Activated CD4-positive, alpha-beta memory T cell treated with anti-CD3 and anti-CD28 coated beads, Interleukin-2, amount 10 ng/mL, durations not matched to agents 7 days and 5 days (primary cell): Measurements from ENCODE around the gene IL17RC. TPM values are rescaled to one million over a fixed set of nuclear protein-coding genes. Genes with fewer than 3 reads are reported as not detected.
A peak's percentile ranks its signal among the peaks of the same experiment; 100 is the strongest.

Source experiments
- CTCF ChIA-PET: fragments of 350-600 bp; sonication (Branson Sonifier 250); formaldehyde crosslinking; loops from one replicate; lab custom pipeline; 2021; ENCODE audit warnings: antibody characterized with exemption, inconsistent platforms; lab: Charles Lee
- POLR2A ChIA-PET: fragments of 350-600 bp; sonication (Branson Sonifier 250); formaldehyde crosslinking; loops from one replicate; lab custom pipeline; 2021; ENCODE audit warnings: antibody characterized with exemption; lab: Charles Lee
- DNase-seq: peaks from one replicate; pipeline ENCODE4 v3.0.0-alpha.2; 2020
- H3K27ac Mint-ChIP-seq: one replicate; pipeline ENCODE4 v1.8.0; 2021; ENCODE audit warnings: mild to moderate bottlenecking, mixed read lengths
- H3K27me3 Mint-ChIP-seq: one replicate; pipeline ENCODE4 v1.8.0; 2021; ENCODE audit warnings: mixed read lengths
- H3K36me3 Mint-ChIP-seq: one replicate; pipeline ENCODE4 v1.8.0; 2021; ENCODE audit warnings: low read depth, mixed read lengths
- H3K4me1 Mint-ChIP-seq: one replicate; pipeline ENCODE4 v1.8.0; 2021; ENCODE audit warnings: mixed read lengths
- H3K4me3 Mint-ChIP-seq: one replicate; pipeline ENCODE4 v1.8.0; 2021; ENCODE audit warnings: mild to moderate bottlenecking, mixed read lengths
- H3K9me3 Mint-ChIP-seq: one replicate; pipeline ENCODE4 v1.8.0; 2021; ENCODE audit warnings: mixed read lengths
- total RNA-seq, 2 experiments: library from RNA; stranded (reverse); gene quantifications; one replicate each; pipeline ENCODE4 v1.2.3, GENCODE V29; 2021

IL17RC gene
- total RNA-seq, 2 experiments from 2014 or later = 0.23 to 0.45 TPM

DNA sequence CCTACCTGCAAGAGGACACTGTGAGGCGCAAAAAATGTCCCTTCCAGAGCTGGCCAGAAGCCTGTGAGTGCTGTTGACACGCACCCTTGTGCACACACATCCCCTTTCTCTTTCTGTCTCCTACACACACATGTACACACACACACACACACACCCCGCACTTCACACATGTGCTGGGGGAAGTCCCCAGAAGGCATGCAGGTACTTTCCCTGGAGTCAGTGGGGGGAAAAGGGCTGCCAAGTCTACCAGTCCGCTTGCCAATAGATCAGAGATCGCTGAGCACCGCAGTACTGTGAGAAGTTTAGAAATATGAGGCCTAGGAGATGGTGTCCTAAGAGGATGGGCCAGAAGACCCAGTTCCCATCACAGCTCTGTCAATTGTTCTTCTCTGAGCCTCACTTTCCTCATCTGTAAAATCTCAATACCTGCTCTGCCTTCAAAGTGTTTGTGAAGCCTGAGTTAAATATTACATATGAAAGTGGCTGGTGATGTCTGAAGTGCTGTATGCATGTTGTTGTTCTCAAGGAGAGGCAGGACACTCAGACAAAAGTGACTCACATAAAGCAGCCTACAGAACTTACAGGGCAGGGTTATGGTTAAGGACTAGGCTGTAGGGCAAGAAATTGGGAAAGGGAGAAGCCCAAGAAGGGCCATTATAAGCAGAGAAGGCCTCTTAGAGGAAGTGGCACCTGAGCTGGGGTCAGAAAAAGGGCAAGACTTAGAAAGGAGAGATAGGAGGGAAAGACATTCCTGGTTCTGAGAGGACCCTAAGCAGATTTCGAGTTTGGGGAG lies 7.5 kb upstream of the IL17RC start:
- peaks cover 4% of the 10 kb centered on the region for H3K36me3 Mint-ChIP-seq
- no peak for DNase-seq
- H3K27me3 Mint-ChIP-seq = peaks cover 10% of the 10 kb centered on the region
- no peak overlapping the region for H3K27ac Mint-ChIP-seq
- H3K4me1 Mint-ChIP-seq = peaks cover 14% of the 10 kb centered on the region
- peaks cover 3% of the 10 kb centered on the region for H3K9me3 Mint-ChIP-seq
- POLR2A ChIA-PET = interaction anchor here (1.1 kb wide), 1 partner anchor 16 kb away, joined by 3 read pairs; no protein-coding TSS in a partner anchor
- no peak overlapping the region for H3K4me3 Mint-ChIP-seq
- CTCF ChIA-PET = interaction anchor here (7.5 kb wide), 1 partner anchor 23 kb away, joined by 51 read pairs; the partner anchor contains the start of gene CRELD1

DNA sequence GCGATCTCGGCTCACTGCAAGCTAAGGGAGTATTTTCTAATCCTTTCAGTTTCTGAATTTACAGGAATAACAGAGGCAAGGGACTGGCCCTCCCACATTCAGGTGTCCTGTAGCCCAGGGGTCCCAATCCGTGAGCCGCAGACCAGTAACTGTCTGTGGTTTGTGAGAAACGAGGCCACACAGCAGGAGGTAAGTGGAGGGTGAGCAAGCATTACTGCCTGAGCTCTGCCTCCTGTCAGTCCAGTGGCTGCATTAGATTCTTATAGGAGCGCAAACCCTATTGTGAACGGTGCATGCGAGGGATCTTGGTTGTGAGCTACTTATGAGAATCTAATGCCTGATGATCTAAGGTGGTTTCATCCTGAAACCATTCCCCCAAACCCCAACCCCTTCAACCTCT lies 5.0 kb upstream of the IL17RC start:
- Mint-ChIP-seq H3K4me3 (no peak overlapping the region), H3K27me3 (peaks cover 14% of the 10 kb centered on the region), H3K36me3 (peaks cover 4% of the 10 kb centered on the region), H3K27ac (no peak overlapping the region), H3K9me3 (peaks cover 3% of the 10 kb centered on the region), H3K4me1 (peaks cover 22% of the 10 kb centered on the region)
- ChIA-PET POLR2A (interaction anchor here (0.7 to 3.7 kb wide), 5 partner anchors 9 to 161 kb away, joined by 3 to 27 read pairs (median 4); partner anchors contain the start of genes ARPC4, IL17RE, JAGN1 and TADA3), CTCF (interaction anchor here (1.0 to 7.5 kb wide), 4 partner anchors 10 to 35 kb away, joined by 3 to 51 read pairs (median 4); partner anchors contain the start of gene CRELD1)
- DNase-seq = no peak

- Mint-ChIP-seq H3K4me1 (peaks cover 22% of the 10 kb centered on the region), H3K27me3 (peaks cover 14% of the 10 kb centered on the region), H3K27ac (no peak overlapping the region), H3K36me3 (peaks cover 4% of the 10 kb centered on the region), H3K4me3 (no peak overlapping the region), H3K9me3 (peaks cover 3% of the 10 kb centered on the region)
- ChIA-PET POLR2A (interaction anchor here (0.7 to 3.8 kb wide), 6 partner anchors 10 to 161 kb away, joined by 3 to 27 read pairs (median 10); partner anchors contain the start of genes ARPC4, CRELD1, IL17RE and JAGN1), CTCF (interaction anchor here (1.0 to 7.5 kb wide), 4 partner anchors 10 to 34 kb away, joined by 3 to 51 read pairs (median 4); partner anchors contain the start of gene CRELD1)
- peak; percentile 28 for DNase-seq
These were observed 4.5 kb upstream of the IL17RC start for GRCh38 chr3:9912294-9912935.

DNA sequence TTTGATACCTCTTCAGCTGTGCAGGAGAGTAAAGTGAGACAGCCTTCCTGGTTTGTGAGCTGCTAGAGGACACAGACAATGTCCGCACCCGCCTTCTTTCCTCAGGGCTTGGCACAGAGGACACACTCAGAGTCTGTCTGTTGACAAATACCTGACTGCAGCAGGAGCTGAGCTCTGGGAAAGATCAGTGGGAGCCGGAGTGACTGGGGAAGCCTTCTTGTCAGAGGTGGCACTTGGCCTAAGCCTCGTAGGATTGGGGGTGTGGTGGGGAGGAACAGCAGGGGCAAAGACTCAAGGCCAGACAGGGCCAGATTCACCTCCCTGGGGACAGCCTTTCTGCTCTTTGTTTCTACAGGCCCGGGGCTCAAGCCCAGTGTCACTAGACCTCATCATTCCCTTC lies 3.3 kb upstream of the IL17RC start:
- peaks cover 14% of the 10 kb centered on the region for H3K27me3 Mint-ChIP-seq
- CTCF ChIA-PET = interaction anchor here (1.0 to 7.5 kb wide), 3 partner anchors 12 to 22 kb away, joined by 3 to 51 read pairs (median 3); partner anchors contain the start of gene CRELD1
- POLR2A ChIA-PET = interaction anchor here (0.5 to 3.8 kb wide), 4 partner anchors 11 to 49 kb away, joined by 3 to 27 read pairs (median 17); partner anchors contain the start of genes CRELD1, IL17RE and JAGN1
- no peak for DNase-seq
- peaks cover 22% of the 10 kb centered on the region for H3K4me1 Mint-ChIP-seq
- H3K4me3 Mint-ChIP-seq = no peak overlapping the region
- H3K36me3 Mint-ChIP-seq = peaks cover 4% of the 10 kb centered on the region
- H3K9me3 Mint-ChIP-seq = peaks cover 3% of the 10 kb centered on the region
- H3K27ac Mint-ChIP-seq = no peak overlapping the region

GRCh38 chr3:9914011-9914410 lies 2.9 kb upstream of the IL17RC start:
- peaks cover 14% of the 10 kb centered on the region for H3K27me3 Mint-ChIP-seq
- ChIA-PET CTCF (interaction anchor here (0.8 to 7.5 kb wide), 4 partner anchors 11 to 87 kb away, joined by 3 to 51 read pairs (median 3); partner anchors contain the start of gene CRELD1), POLR2A (interaction anchor here (0.5 to 3.8 kb wide), 4 partner anchors 11 to 49 kb away, joined by 3 to 27 read pairs (median 17); partner anchors contain the start of genes CRELD1, IL17RE and JAGN1)
- no peak overlapping the region for H3K4me3 Mint-ChIP-seq
- peaks cover 4% of the 10 kb centered on the region for H3K36me3 Mint-ChIP-seq
- DNase-seq = no peak
- peaks cover 3% of the 10 kb centered on the region for H3K9me3 Mint-ChIP-seq
- H3K27ac Mint-ChIP-seq = no peak overlapping the region
- H3K4me1 Mint-ChIP-seq = peaks cover 22% of the 10 kb centered on the region

DNA sequence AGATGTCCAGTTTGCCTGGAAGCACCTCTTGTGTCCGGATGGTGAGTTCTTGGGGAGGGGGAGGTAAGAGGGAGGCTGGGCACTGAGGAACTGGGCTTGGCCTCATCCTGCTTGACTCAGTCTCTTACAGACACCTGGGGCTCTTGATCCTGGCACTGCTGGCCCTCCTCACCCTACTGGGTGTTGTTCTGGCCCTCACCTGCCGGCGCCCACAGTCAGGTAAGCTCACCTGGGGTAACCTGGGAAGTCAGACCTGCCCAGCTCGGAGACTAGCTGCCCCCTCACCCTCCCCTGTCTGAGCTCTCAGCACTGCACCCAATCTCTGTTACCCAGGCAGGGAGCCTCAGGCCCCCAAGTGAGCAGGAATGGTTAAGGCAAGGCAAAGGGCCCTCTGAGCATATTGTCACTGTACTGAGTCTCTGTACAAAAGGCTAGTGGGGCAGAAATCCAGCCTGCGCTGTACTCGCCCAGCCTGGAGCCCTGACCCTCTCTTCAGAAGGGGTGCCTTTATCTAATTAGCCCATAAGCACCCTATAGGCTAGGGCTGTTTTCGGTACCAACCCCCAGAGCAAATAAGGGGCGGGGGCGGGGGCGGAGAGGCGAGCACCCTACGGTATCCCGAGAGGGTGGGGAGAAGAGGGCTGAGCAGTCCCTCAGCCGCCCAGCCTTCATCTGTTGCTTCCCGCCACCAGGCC lies 2.2 kb upstream of the IL17RC start:
- peaks cover 4% of the 10 kb centered on the region for H3K36me3 Mint-ChIP-seq
- CTCF ChIA-PET = interaction anchor here (0.8 to 7.5 kb wide), 3 partner anchors 17 to 88 kb away, joined by 3 to 51 read pairs (median 3); partner anchors contain the start of gene CRELD1
- POLR2A ChIA-PET = interaction anchor here (3.7 to 3.8 kb wide), 2 partner anchors 12 to 18 kb away, joined by 17 read pairs; partner anchors contain the start of genes CRELD1 and IL17RE
- H3K4me3 Mint-ChIP-seq = no peak overlapping the region
- H3K27ac Mint-ChIP-seq = no peak overlapping the region
- H3K27me3 Mint-ChIP-seq = peaks cover 14% of the 10 kb centered on the region
- no peak for DNase-seq
- H3K4me1 Mint-ChIP-seq = peaks cover 18% of the 10 kb centered on the region
- peaks cover 3% of the 10 kb centered on the region for H3K9me3 Mint-ChIP-seq

- peak; percentile 40 for DNase-seq
- Mint-ChIP-seq H3K36me3 (peaks cover 4% of the 10 kb centered on the region), H3K27ac (no peak overlapping the region), H3K9me3 (peaks cover 3% of the 10 kb centered on the region), H3K4me1 (peaks cover 17% of the 10 kb centered on the region), H3K27me3 (peaks cover 14% of the 10 kb centered on the region), H3K4me3 (peak overlapping the region; percentile 58)
- POLR2A ChIA-PET = interaction anchor here (1.0 to 3.8 kb wide), 4 partner anchors 18 to 123 kb away, joined by 3 to 17 read pairs (median 4); partner anchors contain the start of genes ARPC4, CRELD1, EMC3 and JAGN1
- CTCF ChIA-PET = interaction anchor here (7.5 kb wide), 1 partner anchor 17 kb away, joined by 51 read pairs; the partner anchor contains the start of gene CRELD1
These were observed 1.4 kb upstream of the IL17RC start for GRCh38 chr3:9915254-9916141.

GRCh38 chr3:9916346-9916733 lies 558 bp upstream of the IL17RC start:
- H3K4me1 Mint-ChIP-seq = peaks cover 17% of the 10 kb centered on the region
- peaks cover 4% of the 10 kb centered on the region for H3K36me3 Mint-ChIP-seq
- H3K27me3 Mint-ChIP-seq = peaks cover 14% of the 10 kb centered on the region
- ChIA-PET CTCF (interaction anchor here (7.5 kb wide), 1 partner anchor 16 kb away, joined by 51 read pairs; the partner anchor contains the start of gene CRELD1), POLR2A (interaction anchor here (1.5 to 3.8 kb wide), 4 partner anchors 16 to 124 kb away, joined by 4 to 17 read pairs (median 6); partner anchors contain the start of genes ARPC4, CRELD1, JAGN1 and TADA3)
- H3K27ac Mint-ChIP-seq = no peak overlapping the region
- H3K9me3 Mint-ChIP-seq = peaks cover 3% of the 10 kb centered on the region
- peak overlapping the region; percentile 44 for H3K4me3 Mint-ChIP-seq
- DNase-seq = no peak

GRCh38 chr3:9917820-9918219 lies 922 bp downstream of the IL17RC start:
- H3K9me3 Mint-ChIP-seq = no peaks in the 10 kb centered on the region
- H3K27me3 Mint-ChIP-seq = peaks cover 12% of the 10 kb centered on the region
- CTCF ChIA-PET = no interaction called here
- H3K4me3 Mint-ChIP-seq = no peak overlapping the region
- POLR2A ChIA-PET = interaction anchor here (1.8 kb wide), 1 partner anchor 15 kb away, joined by 7 read pairs; the partner anchor contains the start of gene CRELD1
- peaks cover 9% of the 10 kb centered on the region for H3K4me1 Mint-ChIP-seq
- H3K27ac Mint-ChIP-seq = no peak overlapping the region
- no peak for DNase-seq
- H3K36me3 Mint-ChIP-seq = no peaks in the 10 kb centered on the region

DNA sequence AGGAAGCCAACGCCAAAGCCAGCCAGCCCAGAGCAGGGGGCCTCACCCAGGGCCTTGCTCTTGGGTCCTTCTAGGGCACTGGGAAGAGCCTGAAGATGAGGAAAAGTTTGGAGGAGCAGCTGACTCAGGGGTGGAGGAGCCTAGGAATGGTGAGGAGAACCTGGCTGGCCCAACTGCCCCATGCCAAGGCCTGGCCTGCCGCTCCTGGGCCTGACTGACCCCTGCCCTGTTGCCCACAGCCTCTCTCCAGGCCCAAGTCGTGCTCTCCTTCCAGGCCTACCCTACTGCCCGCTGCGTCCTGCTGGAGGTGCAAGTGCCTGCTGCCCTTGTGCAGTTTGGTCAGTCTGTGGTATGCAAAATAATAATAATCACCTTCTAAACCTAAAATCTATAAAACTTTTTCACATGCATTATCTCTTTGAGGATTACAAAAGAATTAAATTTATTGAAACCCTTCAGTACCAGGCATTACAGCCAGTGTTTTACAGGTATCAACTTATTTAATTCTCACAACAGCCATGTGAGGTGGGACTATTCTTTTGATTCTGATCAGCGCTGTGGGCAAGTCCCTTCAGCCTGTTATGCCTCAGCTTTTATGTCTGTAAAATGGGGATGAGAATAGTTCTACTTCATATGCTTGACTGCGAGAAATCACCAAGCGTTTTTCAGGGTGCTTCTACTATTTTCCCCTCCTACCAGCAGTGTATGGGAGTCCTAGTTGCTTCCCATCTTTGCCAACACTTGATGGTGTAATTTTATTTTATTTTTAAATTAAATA lies 1.6 kb downstream of the IL17RC start:
- peaks cover 9% of the 10 kb centered on the region for H3K4me1 Mint-ChIP-seq
- no peaks in the 10 kb centered on the region for H3K36me3 Mint-ChIP-seq
- DNase-seq = no peak
- H3K27ac Mint-ChIP-seq = no peak overlapping the region
- POLR2A ChIA-PET = interaction anchor here (1.8 kb wide), 1 partner anchor 14 kb away, joined by 7 read pairs; the partner anchor contains the start of gene CRELD1
- H3K27me3 Mint-ChIP-seq = peaks cover 14% of the 10 kb centered on the region
- CTCF ChIA-PET = no interaction called here
- no peaks in the 10 kb centered on the region for H3K9me3 Mint-ChIP-seq
- H3K4me3 Mint-ChIP-seq = no peak overlapping the region
